Neural cell (in vitro differentiated cells): Measurements from ENCODE around the gene PDE8B. TPM values are rescaled to one million over a fixed set of nuclear protein-coding genes. Genes with fewer than 3 reads are reported as not detected.

Experiments used
- H2AFZ ChIP-seq: fragments of 200-600, 300-800 bp; sonication (generic), shearing (Covaris generic); 2 replicates; pipeline ENCODE4 v1.6.0; 2014; ENCODE audit warnings: low read depth, mild to moderate bottlenecking, antibody characterized with exemption, low read length, moderate library complexity
- H3F3A ChIP-seq: fragments of 200-600 bp; shearing (Covaris generic); 2 replicates; pipeline ENCODE4 v1.6.1; 2016; ENCODE audit warnings: mild to moderate bottlenecking, moderate library complexity, mixed read lengths, antibody characterized with exemption, low read length; ENCODE audit not compliant: insufficient read depth, poor library complexity, severe bottlenecking
- H3K27ac ChIP-seq: fragments of 200-600, 300-800 bp; sonication (generic), shearing (Covaris generic); 2 replicates; pipeline ENCODE4 v1.5.1; 2014; ENCODE audit warnings: mild to moderate bottlenecking, low read length, moderate library complexity
- H3K27me3 ChIP-seq: fragments of 300-800, 200-600 bp; sonication (generic), shearing (Covaris generic); 2 replicates; pipeline ENCODE4 v1.6.0; 2014; ENCODE audit warnings: mild to moderate bottlenecking, low read depth, low read length, moderate library complexity; ENCODE audit not compliant: insufficient read depth
- H3K36me3 ChIP-seq: fragments of 300-800, 200-600 bp; sonication (generic), shearing (Covaris generic); 2 replicates; pipeline ENCODE4 v1.5.1; 2014; ENCODE audit warnings: mild to moderate bottlenecking, antibody characterized with exemption, low read length, moderate library complexity; ENCODE audit not compliant: insufficient read depth
- H3K4me2 ChIP-seq: fragments of 300-800, 200-600 bp; sonication (generic), shearing (Covaris generic); 2 replicates; pipeline ENCODE4 v1.6.0; 2014; ENCODE audit warnings: mild to moderate bottlenecking, low read length
- H3K4me3 ChIP-seq: fragments of 300-800, 200-600 bp; sonication (generic), shearing (Covaris generic); 2 replicates; pipeline ENCODE4 v1.5.1; 2014; ENCODE audit warnings: mild to moderate bottlenecking, low read length, moderate library complexity
- H3K79me2 ChIP-seq: fragments of 200-600 bp; shearing (Covaris generic); replicated peaks from 2 replicates; pipeline ENCODE4 v1.6.0; 2014; ENCODE audit warnings: mild to moderate bottlenecking, low read length, moderate library complexity; ENCODE audit not compliant: insufficient read depth
- H3K9ac ChIP-seq: fragments of 300-800, 200-600 bp; sonication (generic), shearing (Covaris generic); 2 replicates; pipeline ENCODE4 v1.6.1; 2016; ENCODE audit warnings: mild to moderate bottlenecking, low read length, mixed read lengths
- H3K9me2 ChIP-seq: fragments of 200-600 bp; shearing (Covaris generic); 2 replicates; pipeline ENCODE4 v1.6.1; 2016; ENCODE audit warnings: mild to moderate bottlenecking, low read length, mixed read lengths; ENCODE audit not compliant: insufficient read depth
- H3K9me3 ChIP-seq: fragments of 200-600, 300-800 bp; sonication (generic), shearing (Covaris generic); 2 replicates; pipeline ENCODE4 v1.6.1; 2016; ENCODE audit warnings: mild to moderate bottlenecking, mixed run types, low read length, moderate library complexity, mixed read lengths
- H4K20me1 ChIP-seq: fragments of 200-600 bp; shearing (Covaris generic); 2 replicates; pipeline ENCODE4 v1.6.1; 2016; ENCODE audit warnings: mild to moderate bottlenecking, mixed run types; ENCODE audit not compliant: insufficient read depth
- EP300 ChIP-seq: fragments of 450-650 bp; conservative IDR thresholded peaks from 2 replicates; pipeline ENCODE4 v1.6.1; 2014; ENCODE audit warnings: antibody characterized with exemption, mild to moderate bottlenecking, moderate library complexity; ENCODE audit not compliant: poor library complexity, severe bottlenecking
- EZH2 ChIP-seq: fragments of 200-600, 300-800 bp; shearing (Covaris generic), sonication (generic); IDR thresholded peaks from 2 replicates; pipeline ENCODE4 v1.6.1; 2014; ENCODE audit warnings: antibody characterized with exemption, low read length, borderline replicate concordance, mild to moderate bottlenecking; ENCODE audit not compliant: insufficient read depth, poor library complexity, severe bottlenecking
- MXI1 ChIP-seq: fragments of 450-650 bp; conservative IDR thresholded peaks from 2 replicates; pipeline ENCODE4 v1.6.1; 2014; ENCODE audit warnings: antibody characterized with exemption, mild to moderate bottlenecking; ENCODE audit not compliant: poor library complexity, severe bottlenecking
- POLR2AphosphoS5 ChIP-seq: IDR thresholded peaks from 2 replicates; pipeline ENCODE4 v1.6.1; 2012
- RAD21 ChIP-seq: fragments of 450-650 bp; conservative IDR thresholded peaks from 2 replicates; pipeline ENCODE4 v1.6.1; 2014; ENCODE audit warnings: antibody characterized with exemption, mild to moderate bottlenecking, moderate library complexity
- REST ChIP-seq: IDR thresholded peaks from 2 replicates; pipeline ENCODE4 v1.6.1; 2012; ENCODE audit warnings: borderline replicate concordance
- SMC3 ChIP-seq: fragments of 450-650 bp; conservative IDR thresholded peaks from 2 replicates; pipeline ENCODE4 v1.6.1; 2014; ENCODE audit warnings: antibody characterized with exemption, mild to moderate bottlenecking, moderate library complexity; ENCODE audit not compliant: poor library complexity
- TAF1 ChIP-seq: IDR thresholded peaks from 2 replicates; pipeline ENCODE4 v1.6.1; 2012; ENCODE audit warnings: low read depth
- polyA plus RNA-seq: library from polyadenylated mRNA; depleted of rRNA; stranded (reverse); fragments of >200 nt; gene quantifications from 2 replicates; pipeline ENCODE4 v1.2.3, GENCODE V29; 2014
- TF ChIP-seq, protein P1 (sequence below): fragments of 450-650 bp; IDR thresholded peaks from 2 replicates; pipeline ENCODE4 v1.5.1; 2014; ENCODE audit warnings: antibody characterized with exemption, mild to moderate bottlenecking, moderate library complexity; ENCODE audit not compliant: poor library complexity, severe bottlenecking

PDE8B gene
- polyA plus RNA-seq, 1 donor from 2014 or later = 0.22 TPM

DNA sequence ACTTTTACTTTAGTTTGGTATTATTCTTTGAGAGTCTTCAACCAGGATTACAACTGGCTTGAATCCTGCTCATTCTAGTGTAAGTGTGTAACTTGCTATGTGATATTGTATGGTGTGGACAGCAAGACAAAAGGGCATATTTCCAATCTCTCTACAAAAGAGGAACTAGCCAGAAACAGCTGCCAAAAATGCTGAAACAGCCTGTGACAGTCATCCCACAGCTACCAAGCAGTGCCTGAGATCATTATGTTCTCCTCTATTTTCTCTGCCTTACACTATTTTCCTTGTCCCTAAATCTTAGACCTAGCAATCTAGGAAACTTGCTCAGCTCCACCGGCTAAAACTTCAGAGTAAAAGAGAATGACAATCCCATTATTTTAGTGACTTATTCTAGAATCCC is 238.8 kb downstream of the PDE8B start:
- Histone ChIP-seq H3K9me3 (no peaks in the 10 kb centered on the region), H2AFZ (no peak overlapping the region), H3K27ac (no peak overlapping the region), H3K4me3 (no peak overlapping the region), H3K79me2 (no peaks in the 10 kb centered on the region), H4K20me1 (no peaks in the 10 kb centered on the region), H3K4me2 (no peak overlapping the region), H3K9ac (no peak overlapping the region), H3K9me2 (no peaks in the 10 kb centered on the region), H3K36me3 (no peaks in the 10 kb centered on the region), H3F3A (no peaks in the 10 kb centered on the region), H3K27me3 (no peaks in the 10 kb centered on the region)
- TF ChIP-seq REST (no peak), SMC3 (no peak), EZH2 (no peak), MXI1 (no peak), TAF1 (no peak), EP300 (no peak), POLR2AphosphoS5 (no peak), RAD21 (no peak)
- TF ChIP-seq, protein P1, sequence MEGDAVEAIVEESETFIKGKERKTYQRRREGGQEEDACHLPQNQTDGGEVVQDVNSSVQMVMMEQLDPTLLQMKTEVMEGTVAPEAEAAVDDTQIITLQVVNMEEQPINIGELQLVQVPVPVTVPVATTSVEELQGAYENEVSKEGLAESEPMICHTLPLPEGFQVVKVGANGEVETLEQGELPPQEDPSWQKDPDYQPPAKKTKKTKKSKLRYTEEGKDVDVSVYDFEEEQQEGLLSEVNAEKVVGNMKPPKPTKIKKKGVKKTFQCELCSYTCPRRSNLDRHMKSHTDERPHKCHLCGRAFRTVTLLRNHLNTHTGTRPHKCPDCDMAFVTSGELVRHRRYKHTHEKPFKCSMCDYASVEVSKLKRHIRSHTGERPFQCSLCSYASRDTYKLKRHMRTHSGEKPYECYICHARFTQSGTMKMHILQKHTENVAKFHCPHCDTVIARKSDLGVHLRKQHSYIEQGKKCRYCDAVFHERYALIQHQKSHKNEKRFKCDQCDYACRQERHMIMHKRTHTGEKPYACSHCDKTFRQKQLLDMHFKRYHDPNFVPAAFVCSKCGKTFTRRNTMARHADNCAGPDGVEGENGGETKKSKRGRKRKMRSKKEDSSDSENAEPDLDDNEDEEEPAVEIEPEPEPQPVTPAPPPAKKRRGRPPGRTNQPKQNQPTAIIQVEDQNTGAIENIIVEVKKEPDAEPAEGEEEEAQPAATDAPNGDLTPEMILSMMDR = no peak

DNA sequence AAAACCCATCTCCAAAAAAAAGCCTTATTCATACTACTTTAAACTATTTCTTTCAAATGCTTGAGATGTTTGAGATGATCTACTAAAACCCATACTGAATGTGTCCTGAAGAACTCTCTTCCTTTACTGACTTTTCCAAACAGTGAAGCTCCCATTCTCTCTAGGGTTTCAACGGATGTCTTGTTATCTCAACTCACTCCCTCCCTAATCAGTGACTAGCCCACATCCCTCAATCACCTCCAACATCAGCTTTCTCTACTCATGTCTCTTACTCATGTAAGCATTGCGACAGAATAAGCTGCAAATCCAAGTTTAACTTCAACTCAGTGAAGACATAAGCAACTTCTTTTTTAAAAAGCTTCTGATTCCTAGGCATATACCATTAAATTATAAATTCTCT is 239.5 kb downstream of the PDE8B start:
- Histone ChIP-seq H3K27me3 (no peaks in the 10 kb centered on the region), H3K9ac (no peak overlapping the region), H3K9me3 (no peaks in the 10 kb centered on the region), H3K79me2 (no peaks in the 10 kb centered on the region), H3K27ac (no peak overlapping the region), H3K36me3 (no peaks in the 10 kb centered on the region), H4K20me1 (no peaks in the 10 kb centered on the region), H3K4me2 (no peak overlapping the region), H2AFZ (no peak overlapping the region), H3K9me2 (no peaks in the 10 kb centered on the region), H3K4me3 (no peak overlapping the region), H3F3A (no peaks in the 10 kb centered on the region)
- no peak for TF ChIP-seq TAF1

GRCh38 chr5:77452351-77452750 is 241.9 kb downstream of the PDE8B start:
- TF ChIP-seq RAD21 (no peak), EP300 (no peak), POLR2AphosphoS5 (no peak), MXI1 (no peak), TAF1 (no peak), REST (no peak), SMC3 (no peak), EZH2 (no peak)
- TF ChIP-seq, protein P1 = no peak
- no peak overlapping the region for H3K9ac ChIP-seq
- no peaks in the 10 kb centered on the region for H3K9me2 ChIP-seq
- H4K20me1 ChIP-seq = no peaks in the 10 kb centered on the region
- no peaks in the 10 kb centered on the region for H3K9me3 ChIP-seq
- H2AFZ ChIP-seq = no peak overlapping the region
- no peaks in the 10 kb centered on the region for H3F3A ChIP-seq
- H3K79me2 ChIP-seq = no peaks in the 10 kb centered on the region
- no peak overlapping the region for H3K4me3 ChIP-seq
- no peak overlapping the region for H3K4me2 ChIP-seq
- H3K27me3 ChIP-seq = no peaks in the 10 kb centered on the region
- H3K36me3 ChIP-seq = no peaks in the 10 kb centered on the region
- H3K27ac ChIP-seq = no peak overlapping the region
